Activated CD4-positive, alpha-beta T cell treated with anti-CD3 and anti-CD28 coated beads, Interleukin-2, amount 50 U/mL, for 1 hour (primary cell): Measurements from ENCODE around the gene GGACT.

ENCODE experiments used
- DNase-seq: peaks from one replicate; pipeline ENCODE4 v3.0.0-alpha.2; 2020

GGACT gene

DNA sequence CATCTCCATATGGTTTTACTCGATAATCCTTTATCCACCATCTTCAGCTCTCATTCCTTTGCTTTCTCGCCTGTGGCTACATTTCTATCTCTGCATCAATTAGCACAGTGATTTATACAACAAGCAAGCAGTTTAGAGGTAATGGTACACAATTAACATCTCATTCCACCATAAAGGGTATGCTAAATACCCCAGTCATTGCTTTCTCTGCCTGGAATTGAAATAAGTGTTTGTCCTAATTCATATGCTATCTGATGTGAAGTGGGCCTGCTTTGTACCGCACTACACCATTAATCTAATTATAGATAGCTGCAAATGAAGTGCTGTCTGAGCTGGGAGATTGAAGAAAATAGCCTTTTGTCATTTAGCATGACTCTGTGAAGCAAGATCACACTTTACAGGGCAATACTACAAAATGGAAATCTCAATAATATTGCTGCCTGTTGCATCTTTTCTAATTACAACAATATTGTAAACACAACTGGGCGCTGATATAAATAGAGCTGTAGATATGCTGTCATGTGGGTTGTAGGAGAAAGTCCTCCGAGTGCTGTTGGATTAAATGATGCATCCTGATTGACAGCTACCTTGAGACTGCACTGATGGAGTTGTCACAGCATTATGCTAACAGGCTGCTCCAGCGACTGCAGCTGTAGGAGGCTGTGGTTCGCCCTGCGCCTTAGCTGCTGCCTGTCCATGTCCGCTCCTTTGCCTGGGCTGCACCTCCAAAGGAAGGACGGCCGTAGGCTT, 78.2 kb downstream of the GGACT start:
- no peak for DNase-seq

DNA sequence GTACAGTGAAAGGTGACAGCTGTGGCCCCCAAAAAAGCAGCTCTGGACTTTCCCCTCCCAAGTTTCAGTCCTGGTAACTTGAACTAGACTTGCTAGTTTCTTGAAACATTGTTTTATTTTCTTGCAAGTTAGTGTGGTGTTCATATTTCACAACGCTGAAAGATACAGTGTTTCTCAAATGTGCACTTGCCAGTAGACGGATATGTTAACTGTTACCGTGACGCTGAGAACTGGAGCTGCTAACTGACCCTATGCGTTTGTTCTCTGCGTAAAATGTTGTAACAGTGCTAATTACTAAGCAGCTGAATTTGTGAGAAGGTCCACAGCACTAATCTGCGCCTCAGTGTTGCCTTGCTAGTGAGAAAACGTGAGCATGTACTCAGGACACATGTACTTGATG, 79.6 kb downstream of the GGACT start:
- DNase-seq, result no peak

DNA sequence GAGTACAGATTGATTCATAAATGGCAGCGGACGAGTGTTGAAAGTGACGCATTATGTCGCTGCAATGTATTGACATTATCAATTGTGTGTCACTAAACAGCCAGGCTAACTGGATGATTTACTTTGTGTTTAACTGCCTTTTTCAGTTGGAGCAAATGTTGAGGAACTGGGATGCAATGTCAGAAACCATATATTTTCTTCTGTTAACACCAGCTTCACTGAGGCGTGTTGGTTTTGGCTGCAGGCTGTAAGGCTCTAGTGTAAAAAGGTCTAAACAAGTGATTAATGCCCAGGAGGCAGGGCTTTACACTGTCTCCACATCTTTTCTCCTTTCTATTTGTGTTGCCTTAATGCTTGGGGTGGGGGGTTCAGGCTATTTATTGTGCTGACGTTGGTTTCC, 80.1 kb downstream of the GGACT start:
- no peak for DNase-seq

DNA sequence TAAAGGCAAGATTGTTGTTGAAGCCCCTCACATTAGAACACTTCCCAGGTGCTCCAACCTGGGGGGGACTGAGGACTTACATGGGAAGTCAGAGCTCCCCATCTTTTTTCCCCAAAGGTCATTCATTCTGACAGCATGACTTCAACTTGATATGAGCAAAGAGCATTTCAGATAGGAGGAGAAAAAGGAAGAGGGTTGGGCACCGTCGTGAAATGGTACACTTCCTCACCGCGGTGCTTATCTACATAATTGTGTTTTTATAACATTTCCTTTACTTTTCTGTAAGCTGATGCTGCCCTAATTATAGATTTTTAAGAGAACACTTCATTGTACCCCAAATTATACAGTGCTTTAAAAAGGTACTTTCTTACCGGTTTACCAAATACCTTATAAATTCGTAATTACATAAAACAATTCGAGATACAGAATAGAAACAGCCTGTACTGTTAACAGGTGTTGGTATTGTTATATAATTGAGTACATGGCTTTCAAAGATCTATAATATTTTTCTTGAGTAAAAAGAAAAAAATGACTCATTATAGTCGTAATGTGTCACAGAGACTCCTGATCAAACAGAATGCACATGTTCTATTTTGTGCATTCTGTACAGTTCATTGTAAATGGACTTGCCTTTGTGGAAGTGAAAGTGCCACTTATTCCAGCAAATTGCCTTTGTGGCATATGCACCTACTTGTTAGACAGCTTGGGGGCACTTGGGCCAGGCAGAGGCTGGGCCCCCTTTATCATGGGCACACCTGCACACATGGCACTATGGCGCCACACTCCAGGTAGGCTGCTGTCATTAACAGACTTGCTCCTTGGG, 81.8 kb downstream of the GGACT start:
- DNase-seq, result no peak

DNA sequence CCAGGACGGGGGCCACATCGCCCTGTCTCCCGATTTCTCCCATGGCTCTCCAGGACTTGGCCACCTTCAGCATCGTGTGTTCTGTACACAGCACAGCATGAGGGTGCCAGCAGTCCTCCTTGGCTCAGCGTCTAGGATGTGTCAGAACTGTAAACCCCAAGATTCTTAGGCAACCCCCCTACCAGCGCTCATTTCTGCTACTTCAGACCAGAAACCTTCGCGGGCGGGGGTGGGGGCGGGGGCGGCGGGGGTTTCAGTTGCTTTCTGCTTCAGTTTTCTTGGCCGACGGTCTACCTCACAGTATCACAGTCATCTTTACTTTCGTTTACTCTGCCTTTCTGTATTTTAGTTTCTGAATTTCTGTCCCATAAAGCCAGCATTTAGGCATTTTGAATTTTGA, 82.4 kb downstream of the GGACT start:
- no peak for DNase-seq

DNA sequence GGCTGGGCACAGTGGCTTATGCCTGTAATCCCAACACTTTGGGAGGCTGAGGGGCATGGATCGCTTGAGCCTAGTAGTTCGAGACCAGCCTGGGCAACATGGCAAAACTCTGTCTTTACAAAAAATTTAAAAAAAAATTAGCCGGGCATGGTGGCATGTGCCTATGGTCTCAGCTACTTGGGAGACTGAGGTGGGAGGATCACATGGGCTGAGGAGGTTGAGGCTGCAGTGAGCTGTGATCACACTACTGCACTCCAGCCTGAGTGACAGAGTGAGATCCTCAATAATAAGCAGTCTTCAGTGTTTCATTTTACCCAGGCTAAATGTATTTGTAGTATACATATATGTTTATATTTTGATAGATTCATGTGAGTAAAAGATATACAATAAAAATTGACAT, 85.0 kb downstream of the GGACT start:
- no peak for DNase-seq

DNA sequence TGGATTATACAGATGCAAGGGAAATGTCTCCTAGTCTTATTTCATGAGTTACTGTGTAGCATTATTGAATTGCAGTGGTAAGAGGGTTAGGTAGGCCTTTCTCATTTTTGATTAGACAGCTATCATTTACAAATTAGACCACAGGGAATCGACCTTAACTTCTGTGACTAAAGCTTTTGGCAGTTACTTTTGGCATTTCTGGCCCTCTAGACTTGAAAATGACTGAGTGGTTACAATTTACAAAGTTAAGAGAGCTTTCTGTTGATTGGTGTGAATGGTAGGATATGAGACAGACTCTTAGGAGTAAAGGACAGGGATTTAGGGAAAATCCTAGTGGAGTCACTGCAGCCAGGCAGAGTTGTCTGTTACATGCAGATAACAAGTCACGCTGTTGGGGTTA, 86.1 kb downstream of the GGACT start:
- no peak for DNase-seq

DNA sequence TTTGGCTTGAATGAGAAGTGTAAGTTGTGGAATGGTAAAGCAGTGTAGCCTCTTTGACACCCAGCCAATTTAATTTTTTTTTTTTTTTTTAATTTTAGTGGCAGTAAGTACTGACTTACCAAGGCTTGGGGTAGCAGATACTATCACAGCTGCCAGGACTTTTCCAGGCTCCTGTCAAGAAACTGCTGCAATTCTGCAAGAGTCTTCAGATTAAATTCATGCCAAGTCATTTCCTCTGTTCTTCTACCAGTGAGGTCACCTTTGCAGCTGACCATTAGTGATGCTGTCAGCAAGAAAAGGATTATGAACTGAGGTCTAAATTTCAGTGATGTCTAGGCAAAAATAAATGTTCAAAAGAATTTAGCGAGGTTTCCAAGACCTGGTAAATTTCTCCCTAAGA, 91.2 kb downstream of the GGACT start:
- DNase-seq, result no peak

DNA sequence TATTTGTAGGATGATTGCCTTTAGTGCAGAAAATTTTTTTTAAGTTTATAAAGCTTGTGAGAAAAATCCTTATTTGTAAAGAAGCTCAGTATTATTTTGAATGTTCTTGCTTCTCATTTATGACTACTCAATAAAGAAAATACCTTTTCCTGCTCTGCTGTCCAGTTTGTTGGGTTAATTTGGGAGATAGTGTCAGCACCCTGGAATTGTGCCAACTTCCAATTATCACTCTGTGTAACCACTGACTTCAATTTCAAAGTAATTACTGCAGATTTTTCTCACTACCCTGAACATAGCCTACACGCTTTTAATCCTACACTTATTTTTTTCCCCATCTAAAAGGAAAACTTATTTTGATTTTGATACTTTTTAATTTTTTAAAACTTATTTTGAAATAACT, 93.1 kb downstream of the GGACT start:
- no peak for DNase-seq

DNA sequence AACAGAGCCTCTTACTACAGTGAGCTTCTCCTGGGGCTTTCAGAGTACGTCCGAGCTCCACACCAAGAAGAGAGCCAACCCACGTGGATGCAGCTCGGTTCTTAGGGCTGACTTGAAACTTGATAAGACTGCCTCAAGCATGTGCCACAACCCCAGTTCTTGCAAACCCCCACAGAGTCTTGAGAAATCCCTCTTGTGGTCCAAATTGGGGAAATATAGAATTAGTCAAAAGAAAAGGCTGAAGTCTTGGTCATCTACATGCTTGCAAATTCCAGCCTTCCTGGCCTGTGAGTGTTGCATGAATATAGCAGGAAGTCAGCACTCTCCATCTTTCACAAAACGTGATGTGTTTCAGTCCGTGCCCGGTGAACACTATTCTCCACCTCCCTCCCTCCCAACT, 95.2 kb downstream of the GGACT start:
- DNase-seq, result no peak

DNA sequence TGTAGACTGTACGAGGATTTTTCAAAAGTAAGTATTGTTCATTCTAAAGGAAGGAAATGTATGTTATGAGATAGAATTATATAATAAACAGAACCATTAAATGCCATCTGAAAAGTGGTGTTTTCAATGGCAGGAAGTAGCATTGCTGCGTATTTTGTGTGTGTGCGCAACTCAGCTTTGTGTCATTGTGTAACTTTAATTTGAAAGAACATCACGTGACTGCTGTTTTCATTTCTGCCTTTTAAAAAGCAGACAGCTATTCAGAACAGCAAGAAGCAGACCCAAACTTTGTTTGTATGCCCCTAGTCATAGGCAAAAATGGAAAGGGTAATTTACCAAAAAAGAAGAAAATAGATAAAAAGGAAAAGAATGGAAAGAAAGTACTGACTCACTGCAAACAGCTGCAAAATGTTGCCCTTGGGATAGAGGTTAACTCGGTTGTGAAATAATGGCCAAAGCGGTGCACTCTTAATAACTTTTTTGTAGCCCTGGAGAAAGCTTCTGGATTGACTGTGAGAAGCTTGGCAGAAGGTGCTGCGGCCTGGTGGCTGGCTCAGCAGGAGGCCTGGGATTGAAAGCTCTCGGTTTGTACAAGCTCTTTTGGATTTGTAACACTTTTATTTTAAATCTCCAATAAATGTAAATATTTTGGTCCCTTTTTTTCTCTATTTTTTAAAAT, 97.3 kb downstream of the GGACT start:
- no peak for DNase-seq

DNA sequence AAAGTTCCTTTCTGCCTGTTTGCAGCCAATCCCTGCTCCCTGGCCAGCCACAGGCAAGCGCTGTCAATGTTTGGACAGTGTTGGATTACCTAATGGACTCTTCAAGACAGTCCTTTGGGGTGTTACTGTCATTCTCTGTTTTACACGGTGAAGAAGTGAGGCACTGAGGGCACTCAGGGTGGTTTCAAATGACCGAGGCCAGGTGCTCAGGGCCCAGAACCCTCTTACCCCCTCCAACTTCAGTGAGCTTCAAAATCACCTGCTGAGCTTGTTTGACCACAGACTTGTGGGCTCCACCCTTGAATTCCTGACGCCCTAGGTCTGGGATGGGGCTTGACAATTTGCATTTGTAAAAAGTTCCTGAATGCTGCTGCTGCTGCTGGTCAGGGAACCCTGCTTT, 97.9 kb downstream of the GGACT start:
- no peak for DNase-seq

DNA sequence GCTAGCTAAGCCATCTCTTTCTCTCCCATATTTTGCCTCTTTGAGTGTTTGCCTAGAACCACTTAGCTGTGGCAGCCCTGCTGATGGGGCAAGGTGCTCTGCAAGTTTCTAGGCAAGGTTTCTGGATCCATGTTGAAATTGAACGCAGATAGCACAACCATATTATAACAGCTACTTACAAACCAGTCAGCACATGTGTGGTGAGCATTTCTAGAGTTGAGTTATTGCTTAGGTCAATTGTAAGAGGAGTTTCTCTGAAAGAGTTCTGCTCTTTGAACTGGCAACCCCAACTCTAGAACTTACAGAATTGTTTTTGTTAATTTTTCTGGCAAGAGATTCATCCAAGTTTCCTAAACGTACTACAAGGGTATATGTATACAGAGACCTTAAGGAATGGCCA, 103.3 kb downstream of the GGACT start:
- no peak for DNase-seq

DNA sequence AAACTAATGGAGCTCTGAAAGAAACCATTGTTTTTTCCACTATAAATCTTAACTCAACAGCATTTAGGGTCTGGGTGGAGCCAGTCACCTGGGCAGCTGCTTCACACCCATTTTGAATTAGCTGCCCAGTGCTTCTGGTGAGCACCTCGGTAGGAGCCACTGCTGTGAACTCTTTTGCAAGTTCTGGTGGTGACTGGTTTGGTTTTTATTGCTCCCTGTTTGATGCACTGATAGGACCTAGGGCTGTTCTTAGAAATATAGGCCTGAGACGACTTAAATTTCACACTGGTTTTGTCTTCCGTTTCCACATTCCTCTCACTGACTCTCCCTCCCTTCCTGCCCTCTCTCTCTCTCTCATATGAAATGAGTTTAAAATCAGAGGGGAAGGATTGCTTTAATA, 103.9 kb downstream of the GGACT start:
- no peak for DNase-seq

DNA sequence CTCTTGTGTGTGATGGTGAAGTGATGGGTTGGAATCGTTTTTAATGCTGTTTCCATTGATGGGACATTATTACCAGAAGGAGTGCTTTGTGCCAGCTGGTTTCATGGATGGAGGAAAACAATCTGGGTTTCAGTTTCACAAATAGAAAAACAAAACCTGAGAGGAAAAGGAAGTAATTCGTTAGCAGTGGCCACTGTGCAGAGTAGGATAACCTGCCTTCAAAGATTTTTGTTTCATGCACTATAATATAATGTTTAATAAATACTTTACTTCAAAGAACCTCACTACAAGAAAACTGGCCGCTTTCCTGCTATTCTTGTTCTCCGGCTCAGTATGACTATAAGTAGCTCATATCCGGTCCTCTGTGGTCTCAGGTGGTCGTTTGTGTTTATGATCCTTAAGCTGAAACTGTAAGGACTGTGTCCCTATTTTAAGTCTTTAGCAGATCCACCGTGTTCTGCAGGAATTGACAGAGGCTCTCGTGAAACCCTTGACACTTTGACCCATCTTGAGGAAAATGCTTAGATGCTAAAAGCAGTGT, 104.7 kb downstream of the GGACT start:
- DNase-seq, result no peak

DNA sequence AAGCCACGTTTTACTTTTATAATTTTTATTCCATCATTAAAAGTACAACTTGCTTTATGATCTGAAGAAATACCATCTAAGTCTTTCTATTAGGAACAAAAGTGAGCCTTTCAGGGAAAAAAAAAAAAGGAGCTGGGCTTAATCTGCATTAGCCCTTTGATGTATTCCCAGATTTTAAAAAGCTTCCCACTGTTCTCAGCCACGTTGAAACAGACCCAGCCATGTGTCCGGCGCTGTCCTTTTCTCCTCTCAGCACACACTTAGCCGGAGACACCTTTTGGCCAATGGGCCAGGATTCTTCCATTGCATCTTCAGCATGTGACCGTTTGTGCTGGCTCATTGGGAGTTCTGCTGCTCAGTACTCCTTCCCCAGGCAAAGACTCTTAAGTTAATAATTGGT, 105.5 kb downstream of the GGACT start:
- DNase-seq, result no peak

DNA sequence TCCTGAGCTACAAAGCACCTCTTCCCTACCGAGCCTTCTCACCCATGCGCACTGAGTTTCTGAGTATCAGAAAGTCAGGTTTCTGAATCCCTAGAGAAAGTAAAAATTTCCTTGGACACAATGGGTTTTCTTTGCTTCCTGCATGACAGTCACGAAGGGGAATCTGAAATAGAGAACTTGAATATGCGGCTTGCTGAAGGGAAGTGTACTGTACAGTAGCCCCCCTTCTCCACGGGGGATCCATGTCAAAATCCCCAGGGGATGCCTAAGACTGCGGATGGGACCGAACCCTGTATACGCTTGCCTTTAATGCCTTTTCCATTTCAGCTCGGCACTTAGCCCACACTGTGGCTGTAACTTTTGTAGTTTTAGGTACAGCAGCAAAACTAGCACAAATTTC, 107.9 kb downstream of the GGACT start:
- no peak for DNase-seq
